Esophagus mucosa (tissue), 1 donor: ENCODE measurements around the gene USP17L18. TPM values are rescaled to one million over a fixed set of nuclear protein-coding genes. Genes with fewer than 3 reads are reported as not detected.
"Not testable (repeated sequence)": the region's sequence is repeated elsewhere in the genome, so short reads cannot be mapped to it uniquely, and the experiment has no call there.

Experiments
- ATAC-seq: fragments of 200-7000 bp; cut with Tn5 transposase; one replicate; pipeline ENCODE4 v1.9.1; 2020
- total RNA-seq: library from RNA; stranded (reverse); gene quantifications from one replicate; pipeline ENCODE4 v1.2.4, GENCODE V29; 2023
- donor health status: DM: yes; HTN: yes; CAD: no.

Gene USP17L18
- total RNA-seq, result not detected

- ATAC-seq, result not testable (repeated sequence)
These were observed at the start of gene USP17L18 for GRCh38 chr4:9247953-9248680. Gene USP17L18 (plus strand): TSS chr4:9248630. CDS start chr4:9248630, 0 bp downstream.

- ATAC-seq, result not testable (repeated sequence)
These were observed 38.1 kb upstream of the USP17L18 start, which contains the start of gene USP17L10 for GRCh38 chr4:9210357-9210756. Gene USP17L10 (plus strand): TSS chr4:9210657. CDS start chr4:9210657, 0 bp downstream.

- not testable (repeated sequence) for ATAC-seq
These were observed 33.7 kb upstream of the USP17L18 start for GRCh38 chr4:9214701-9215100.

- ATAC-seq, result not testable (repeated sequence)
These were observed 33.3 kb upstream of the USP17L18 start, which contains the start of gene USP17L11 for GRCh38 chr4:9215105-9215504. Gene USP17L11 (plus strand): TSS chr4:9215405. CDS start chr4:9215405, 0 bp downstream.

GRCh38 chr4:9219852-9220251 is 28.6 kb upstream of the USP17L18 start, which contains the start of gene USP17L12:
Gene USP17L12 (plus strand): TSS chr4:9220152. CDS start chr4:9220152, 0 bp downstream.
- not testable (repeated sequence) for ATAC-seq

GRCh38 chr4:9224596-9224995 is 23.8 kb upstream of the USP17L18 start, which contains the start of gene USP17L13:
Gene USP17L13 (plus strand): TSS chr4:9224896. CDS start chr4:9224896, 0 bp downstream.
- not testable (repeated sequence) for ATAC-seq

- ATAC-seq, result not testable (repeated sequence)
These were observed 18.2 kb upstream of the USP17L18 start for GRCh38 chr4:9230249-9230648.

GRCh38 chr4:9234085-9234484 is 14.3 kb upstream of the USP17L18 start, which contains the start of gene USP17L15:
Gene USP17L15 (plus strand): TSS chr4:9234385. CDS start chr4:9234385, 0 bp downstream.
- ATAC-seq, result not testable (repeated sequence)

GRCh38 chr4:9238461-9238860 is 10.0 kb upstream of the USP17L18 start:
- ATAC-seq, result not testable (repeated sequence)

GRCh38 chr4:9243579-9243978 is 4.9 kb upstream of the USP17L18 start, which contains the start of gene USP17L17:
Gene USP17L17 (plus strand): TSS chr4:9243879. CDS start chr4:9243879, 0 bp downstream.
- not testable (repeated sequence) for ATAC-seq

GRCh38 chr4:9253078-9253477 is 4.6 kb downstream of the USP17L18 start, which contains the start of gene USP17L19:
Gene USP17L19 (plus strand): TSS chr4:9253378. CDS start chr4:9253378, 0 bp downstream.
- ATAC-seq, result not testable (repeated sequence)

- ATAC-seq, result not testable (repeated sequence)
These were observed 9.4 kb downstream of the USP17L18 start, which contains the start of gene USP17L20 for GRCh38 chr4:9257824-9258223. Gene USP17L20 (plus strand): TSS chr4:9258124. CDS start chr4:9258124, 0 bp downstream.

GRCh38 chr4:9262572-9262971 is 14.1 kb downstream of the USP17L18 start, which contains the start of gene USP17L21:
Gene USP17L21 (plus strand): TSS chr4:9262872. CDS start chr4:9262872, 0 bp downstream.
- not testable (repeated sequence) for ATAC-seq

- not testable (repeated sequence) for ATAC-seq
These were observed 18.9 kb downstream of the USP17L18 start, which contains the start of gene USP17L22 for GRCh38 chr4:9267319-9267718. Gene USP17L22 (plus strand): TSS chr4:9267619. CDS start chr4:9267619, 0 bp downstream.

- not testable (repeated sequence) for ATAC-seq
These were observed 23.3 kb downstream of the USP17L18 start for GRCh38 chr4:9271719-9272118.

Other genes starting within 250 kb of the USP17L18 start
- not detected for gene FAM90A26, start 78.2 kb upstream of the USP17L18 start, total RNA-seq
- gene USP17L10, start 38.0 kb upstream of the USP17L18 start, total RNA-seq, result not detected
- gene USP17L11, start 33.2 kb upstream of the USP17L18 start, total RNA-seq, result not detected
- not detected for gene USP17L12, start 28.5 kb upstream of the USP17L18 start, total RNA-seq
- gene USP17L13, start 23.7 kb upstream of the USP17L18 start, total RNA-seq, result not detected
- gene USP17L15, start 14.2 kb upstream of the USP17L18 start, total RNA-seq, result not detected
- gene USP17L17, start 4.8 kb upstream of the USP17L18 start, total RNA-seq, result not detected
- gene USP17L19, start 4.7 kb downstream of the USP17L18 start, total RNA-seq, result not detected
- not detected for gene USP17L20, start 9.5 kb downstream of the USP17L18 start, total RNA-seq
- gene USP17L21, start 14.2 kb downstream of the USP17L18 start, total RNA-seq, result not detected
- not detected for gene USP17L22, start 19.0 kb downstream of the USP17L18 start, total RNA-seq
- gene USP17L24, start 76.5 kb downstream of the USP17L18 start, total RNA-seq, result not detected
- gene USP17L25, start 81.3 kb downstream of the USP17L18 start, total RNA-seq, result not detected
- not detected for gene USP17L26, start 86.0 kb downstream of the USP17L18 start, total RNA-seq
- gene USP17L5, start 90.8 kb downstream of the USP17L18 start, total RNA-seq, result not detected
- gene USP17L27, start 95.5 kb downstream of the USP17L18 start, total RNA-seq, result not detected
- not detected for gene USP17L28, start 100.3 kb downstream of the USP17L18 start, total RNA-seq
- not detected for gene USP17L29, start 105.0 kb downstream of the USP17L18 start, total RNA-seq
- gene USP17L30, start 114.5 kb downstream of the USP17L18 start, total RNA-seq, result not detected
- not detected for gene DEFB131A, start 195.8 kb downstream of the USP17L18 start, total RNA-seq